SK-N-SH (cell line): Measurements from ENCODE around the gene KIAA0513.

ENCODE experiments used
- FOXJ3 ChIP-seq: sonication (generic); formaldehyde crosslinking; IDR thresholded peaks from 2 replicates; pipeline ENCODE4 v1.5.1; 2020; ENCODE audit warnings: mild to moderate bottlenecking, missing genetic modification reagents
- GATA2 ChIP-seq: sonication (generic); formaldehyde crosslinking; IDR thresholded peaks from 2 replicates; pipeline ENCODE4 v1.5.0; 2020; ENCODE audit warnings: mild to moderate bottlenecking, missing genetic modification reagents
- RFX5 ChIP-seq: IDR thresholded peaks from 2 replicates; pipeline ENCODE4 v1.6.1; 2012; ENCODE audit warnings: mild to moderate bottlenecking, improper control_type of control experiment, low read length
- SIN3A ChIP-seq: IDR thresholded peaks from 2 replicates; pipeline ENCODE4 v1.6.1; 2012; ENCODE audit warnings: low read depth, mild to moderate bottlenecking, low read length, moderate library complexity, borderline replicate concordance
- SMC3 ChIP-seq: IDR thresholded peaks from 2 replicates; pipeline ENCODE4 v1.6.1; 2012; ENCODE audit warnings: low read depth, low read length, improper control_type of control experiment
- TEAD4 ChIP-seq: IDR thresholded peaks from 2 replicates; pipeline ENCODE4 v1.4.0; 2012; ENCODE audit warnings: mild to moderate bottlenecking, borderline replicate concordance; ENCODE audit not compliant: insufficient read depth
- TF ChIP-seq, protein P1 (sequence below): IDR thresholded peaks from 2 replicates; pipeline ENCODE4; 2012
- TF ChIP-seq, protein P2 (sequence below): fragments of 200-600 bp; sonication (generic); IDR thresholded peaks from 2 replicates; pipeline ENCODE4 v1.6.1; 2017; ENCODE audit warnings: antibody characterized with exemption, mild to moderate bottlenecking, moderate library complexity

DNA sequence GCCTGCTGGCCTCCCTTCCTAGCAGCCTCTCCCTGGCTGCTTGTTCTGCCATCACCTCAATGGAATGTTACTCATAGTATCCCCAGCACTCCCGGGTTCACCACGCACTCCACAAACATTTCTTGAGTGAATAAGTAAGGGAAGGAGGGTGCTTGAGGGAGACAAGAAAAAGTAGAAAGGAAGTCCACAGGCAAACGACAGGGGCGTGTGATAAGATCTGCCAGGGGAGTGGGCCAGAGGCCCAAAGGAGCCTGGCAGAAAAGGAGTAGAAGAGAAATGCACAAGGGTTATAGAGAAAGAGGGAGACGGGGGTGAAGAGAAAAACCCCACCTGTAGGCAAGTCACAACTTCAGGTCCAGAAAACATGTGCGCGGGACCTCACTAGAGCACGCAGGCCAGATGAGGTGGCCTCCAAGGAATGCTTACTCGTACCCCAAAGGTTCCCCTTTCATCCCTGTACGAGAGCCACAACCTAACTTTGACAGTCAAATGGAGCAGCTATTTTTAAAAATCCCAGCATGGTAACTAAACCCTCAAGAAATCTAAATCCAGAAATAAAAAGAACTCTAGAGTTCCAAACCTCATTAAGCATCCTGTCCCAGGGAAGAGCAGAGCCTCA lies 22.9 kb upstream of the KIAA0513 start:
- TF ChIP-seq, protein P1, sequence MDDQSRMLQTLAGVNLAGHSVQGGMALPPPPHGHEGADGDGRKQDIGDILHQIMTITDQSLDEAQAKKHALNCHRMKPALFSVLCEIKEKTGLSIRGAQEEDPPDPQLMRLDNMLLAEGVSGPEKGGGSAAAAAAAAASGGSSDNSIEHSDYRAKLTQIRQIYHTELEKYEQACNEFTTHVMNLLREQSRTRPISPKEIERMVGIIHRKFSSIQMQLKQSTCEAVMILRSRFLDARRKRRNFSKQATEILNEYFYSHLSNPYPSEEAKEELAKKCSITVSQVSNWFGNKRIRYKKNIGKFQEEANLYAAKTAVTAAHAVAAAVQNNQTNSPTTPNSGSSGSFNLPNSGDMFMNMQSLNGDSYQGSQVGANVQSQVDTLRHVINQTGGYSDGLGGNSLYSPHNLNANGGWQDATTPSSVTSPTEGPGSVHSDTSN = no peak; the same call in 1 of the 2 replicates
- TF ChIP-seq GATA2 (no peak), SIN3A (0 out of 2 replicates have a peak, but pooled peaks have one; percentile 22), FOXJ3 (CRISPR knock-in tag) (no peak), TEAD4 (peak; percentile 39; the same call in 1 of the 2 replicates), SMC3 (no peak), RFX5 (no peak)
- TF ChIP-seq, protein P2, sequence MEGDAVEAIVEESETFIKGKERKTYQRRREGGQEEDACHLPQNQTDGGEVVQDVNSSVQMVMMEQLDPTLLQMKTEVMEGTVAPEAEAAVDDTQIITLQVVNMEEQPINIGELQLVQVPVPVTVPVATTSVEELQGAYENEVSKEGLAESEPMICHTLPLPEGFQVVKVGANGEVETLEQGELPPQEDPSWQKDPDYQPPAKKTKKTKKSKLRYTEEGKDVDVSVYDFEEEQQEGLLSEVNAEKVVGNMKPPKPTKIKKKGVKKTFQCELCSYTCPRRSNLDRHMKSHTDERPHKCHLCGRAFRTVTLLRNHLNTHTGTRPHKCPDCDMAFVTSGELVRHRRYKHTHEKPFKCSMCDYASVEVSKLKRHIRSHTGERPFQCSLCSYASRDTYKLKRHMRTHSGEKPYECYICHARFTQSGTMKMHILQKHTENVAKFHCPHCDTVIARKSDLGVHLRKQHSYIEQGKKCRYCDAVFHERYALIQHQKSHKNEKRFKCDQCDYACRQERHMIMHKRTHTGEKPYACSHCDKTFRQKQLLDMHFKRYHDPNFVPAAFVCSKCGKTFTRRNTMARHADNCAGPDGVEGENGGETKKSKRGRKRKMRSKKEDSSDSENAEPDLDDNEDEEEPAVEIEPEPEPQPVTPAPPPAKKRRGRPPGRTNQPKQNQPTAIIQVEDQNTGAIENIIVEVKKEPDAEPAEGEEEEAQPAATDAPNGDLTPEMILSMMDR = 0 out of 2 replicates have a peak, but pooled peaks have one; percentile 6
